ENCODE data around the gene DSEL. TPM values are rescaled to one million over a fixed set of nuclear protein-coding genes. Genes with fewer than 3 reads are reported as not detected.
A peak's percentile ranks its signal among the peaks of the same experiment; 100 is the strongest.

DSEL gene
- total RNA-seq, 1 donor = 119 TPM

GRCh38 chr18:67545681-67546080, 29.2 kb upstream of the DSEL start:
- TF ChIP-seq CTCF (IDR thresholded peaks at IDR 0.05; ENCODE audit: extremely low read depth, low read depth, low read length) = no peak
- Histone ChIP-seq H3K4me1 (ENCODE audit: insufficient read depth, low read length) (no peaks in the 10 kb centered on the region), H3K27me3 (ENCODE audit: insufficient read depth, low read length) (no peaks in the 10 kb centered on the region), H3K4me2 (ENCODE audit: insufficient read depth, low read length) (no peak overlapping the region), H2AFZ (ENCODE audit: low read length) (no peak overlapping the region), H3K27ac (ENCODE audit: low read depth, low read length) (no peak overlapping the region), H4K20me1 (ENCODE audit: insufficient read depth, low read length) (no peaks in the 10 kb centered on the region), H3K4me3 (ENCODE audit: insufficient read depth, low read length) (no peak overlapping the region), H3K9me3 (ENCODE audit: low read depth, low read length) (no peaks in the 10 kb centered on the region), H3K36me3 (ENCODE audit: insufficient read depth, low read length) (no peaks in the 10 kb centered on the region), H3K79me2 (ENCODE audit: insufficient read depth, low read length) (no peaks in the 10 kb centered on the region)
- no peak for DNase-seq (ENCODE audit: insufficient read length, low spot score, missing footprints)

- no peak for TF ChIP-seq CTCF (IDR thresholded peaks at IDR 0.05; ENCODE audit: extremely low read depth, low read depth, low read length)
- Histone ChIP-seq H3K4me3 (ENCODE audit: insufficient read depth, low read length) (no peak overlapping the region), H3K36me3 (ENCODE audit: insufficient read depth, low read length) (no peaks in the 10 kb centered on the region), H3K27me3 (ENCODE audit: insufficient read depth, low read length) (no peaks in the 10 kb centered on the region), H4K20me1 (ENCODE audit: insufficient read depth, low read length) (no peaks in the 10 kb centered on the region), H3K9me3 (ENCODE audit: low read depth, low read length) (no peaks in the 10 kb centered on the region), H3K79me2 (ENCODE audit: insufficient read depth, low read length) (no peaks in the 10 kb centered on the region), H3K4me1 (ENCODE audit: insufficient read depth, low read length) (no peaks in the 10 kb centered on the region), H3K4me2 (ENCODE audit: insufficient read depth, low read length) (no peak overlapping the region), H2AFZ (ENCODE audit: low read length) (no peak overlapping the region), H3K27ac (ENCODE audit: low read depth, low read length) (no peak overlapping the region)
- no peak for DNase-seq (ENCODE audit: insufficient read length, low spot score, missing footprints)
These were observed 24.0 kb upstream of the DSEL start for GRCh38 chr18:67540559-67540958.

- Histone ChIP-seq H3K79me2 (ENCODE audit: insufficient read depth, low read length) (no peaks in the 10 kb centered on the region), H3K4me2 (ENCODE audit: insufficient read depth, low read length) (no peak overlapping the region), H3K27ac (ENCODE audit: low read depth, low read length) (no peak overlapping the region), H3K36me3 (ENCODE audit: insufficient read depth, low read length) (no peaks in the 10 kb centered on the region), H3K27me3 (ENCODE audit: insufficient read depth, low read length) (no peaks in the 10 kb centered on the region), H4K20me1 (ENCODE audit: insufficient read depth, low read length) (no peaks in the 10 kb centered on the region), H3K9me3 (ENCODE audit: low read depth, low read length) (no peaks in the 10 kb centered on the region), H2AFZ (ENCODE audit: low read length) (no peak overlapping the region), H3K4me3 (ENCODE audit: insufficient read depth, low read length) (no peak overlapping the region), H3K4me1 (ENCODE audit: insufficient read depth, low read length) (no peaks in the 10 kb centered on the region)
- no peak for TF ChIP-seq CTCF (IDR thresholded peaks at IDR 0.05; ENCODE audit: extremely low read depth, low read depth, low read length)
- DNase-seq (ENCODE audit: insufficient read length, low spot score, missing footprints) = no peak
These were observed 15.4 kb upstream of the DSEL start for GRCh38 chr18:67531929-67532328.

GRCh38 chr18:67525328-67526099, 9.0 kb upstream of the DSEL start:
- Histone ChIP-seq H3K27me3 (ENCODE audit: insufficient read depth, low read length) (no peaks in the 10 kb centered on the region), H3K4me2 (ENCODE audit: insufficient read depth, low read length) (peak overlapping the region; percentile 70), H3K27ac (ENCODE audit: low read depth, low read length) (peak overlapping the region; percentile 87), H3K79me2 (ENCODE audit: insufficient read depth, low read length) (no peaks in the 10 kb centered on the region), H2AFZ (ENCODE audit: low read length) (peak overlapping the region; percentile 38), H4K20me1 (ENCODE audit: insufficient read depth, low read length) (no peaks in the 10 kb centered on the region), H3K4me3 (ENCODE audit: insufficient read depth, low read length) (no peak overlapping the region), H3K9me3 (ENCODE audit: low read depth, low read length) (no peaks in the 10 kb centered on the region), H3K4me1 (ENCODE audit: insufficient read depth, low read length) (peaks cover 16% of the 10 kb centered on the region), H3K36me3 (ENCODE audit: insufficient read depth, low read length) (no peaks in the 10 kb centered on the region)
- DNase-seq (ENCODE audit: insufficient read length, low spot score, missing footprints) = peak; percentile 67
- no peak for TF ChIP-seq CTCF (IDR thresholded peaks at IDR 0.05; ENCODE audit: extremely low read depth, low read depth, low read length)
